ENCODE results near the gene LAMA1.

Gene LAMA1

GRCh38 chr18:6962571-6963451 is 154.8 kb downstream of the LAMA1 start:
- Histone ChIP-seq H3K9ac (ENCODE audit: low read length in 2 of 2) (no peak overlapping the region), H3K36me3 (ENCODE audit: control insufficient read depth in 2 of 2, insufficient read depth in 2 of 2, low read length in 2 of 2) (no peaks in the 10 kb centered on the region), H3K4me3 (ENCODE audit: low read length in 2 of 2) (no peak overlapping the region), H3K9me3 (ENCODE audit: control insufficient read depth in 2 of 2, low read length in 2 of 2) (no peaks in the 10 kb centered on the region), H3K27me3 (ENCODE audit: control insufficient read depth in 1 of 2, insufficient read depth in 2 of 2, low read length in 2 of 2) (no peaks in the 10 kb centered on the region), H3K27ac (ENCODE audit: low read length) (no peak overlapping the region), H3K4me1 (ENCODE audit: control insufficient read depth, insufficient read depth, low read length) (no peaks in the 10 kb centered on the region)

DNA sequence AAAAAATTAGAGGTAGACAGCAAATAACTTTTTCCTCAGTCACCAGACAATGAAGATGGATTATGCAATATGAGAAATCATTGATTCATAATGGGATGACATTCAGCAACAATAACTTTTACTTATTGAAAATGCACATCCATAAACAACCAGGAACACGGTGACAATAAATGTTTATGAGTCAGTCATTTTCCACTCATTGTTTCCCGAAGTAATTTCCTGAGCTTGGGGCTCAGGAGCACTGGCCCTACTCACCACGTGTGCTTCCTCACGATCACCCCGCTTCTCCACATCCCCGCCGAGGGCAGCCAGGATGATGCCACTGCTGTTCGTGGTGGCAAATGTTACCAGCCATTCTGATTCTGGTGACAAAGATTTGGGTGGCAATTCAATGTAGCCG is 156.3 kb downstream of the LAMA1 start:
- Histone ChIP-seq H3K4me3 (ENCODE audit: low read length in 2 of 2) (no peak overlapping the region), H3K4me1 (ENCODE audit: control insufficient read depth, insufficient read depth, low read length) (no peaks in the 10 kb centered on the region), H3K9me3 (ENCODE audit: control insufficient read depth in 2 of 2, low read length in 2 of 2) (no peaks in the 10 kb centered on the region), H3K27me3 (ENCODE audit: control insufficient read depth in 1 of 2, insufficient read depth in 2 of 2, low read length in 2 of 2) (no peaks in the 10 kb centered on the region), H3K9ac (ENCODE audit: low read length in 2 of 2) (no peak overlapping the region), H3K36me3 (ENCODE audit: control insufficient read depth in 2 of 2, insufficient read depth in 2 of 2, low read length in 2 of 2) (no peaks in the 10 kb centered on the region), H3K27ac (ENCODE audit: low read length) (no peak overlapping the region)

DNA sequence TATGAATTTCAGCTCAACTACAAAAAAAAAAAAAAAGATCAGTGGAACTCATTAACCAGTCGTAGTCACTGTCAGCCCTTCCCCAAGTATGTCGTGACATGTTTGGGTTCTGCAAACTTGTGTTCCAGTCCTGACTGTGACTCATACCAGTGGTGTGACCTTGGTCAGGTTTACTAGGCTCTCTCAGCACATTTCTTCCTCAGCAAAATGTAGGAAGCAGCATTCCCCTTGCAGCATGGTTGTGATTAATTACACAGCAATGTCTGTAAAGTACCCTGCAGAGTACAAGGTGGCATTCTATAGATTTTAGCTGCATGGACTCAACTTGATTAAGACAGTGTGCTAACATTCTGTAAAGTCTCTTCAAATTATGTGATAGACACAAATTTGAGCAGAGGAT is 156.9 kb downstream of the LAMA1 start:
- no peaks in the 10 kb centered on the region for H3K27me3 ChIP-seq (ENCODE audit: control insufficient read depth in 1 of 2, insufficient read depth in 2 of 2, low read length in 2 of 2)
- no peaks in the 10 kb centered on the region for H3K9me3 ChIP-seq (ENCODE audit: control insufficient read depth in 2 of 2, low read length in 2 of 2)
- H3K9ac ChIP-seq (ENCODE audit: low read length in 2 of 2) = no peak overlapping the region
- no peaks in the 10 kb centered on the region for H3K36me3 ChIP-seq (ENCODE audit: control insufficient read depth in 2 of 2, insufficient read depth in 2 of 2, low read length in 2 of 2)
- no peaks in the 10 kb centered on the region for H3K4me1 ChIP-seq (ENCODE audit: control insufficient read depth, insufficient read depth, low read length)
- H3K4me3 ChIP-seq (ENCODE audit: low read length in 2 of 2) = no peak overlapping the region
- no peak overlapping the region for H3K27ac ChIP-seq (ENCODE audit: low read length)

GRCh38 chr18:6960124-6960523 is 157.5 kb downstream of the LAMA1 start:
- Histone ChIP-seq H3K27me3 (ENCODE audit: control insufficient read depth in 1 of 2, insufficient read depth in 2 of 2, low read length in 2 of 2) (no peaks in the 10 kb centered on the region), H3K4me3 (ENCODE audit: low read length in 2 of 2) (no peak overlapping the region), H3K9me3 (ENCODE audit: control insufficient read depth in 2 of 2, low read length in 2 of 2) (no peaks in the 10 kb centered on the region), H3K36me3 (ENCODE audit: control insufficient read depth in 2 of 2, insufficient read depth in 2 of 2, low read length in 2 of 2) (no peaks in the 10 kb centered on the region), H3K27ac (ENCODE audit: low read length) (no peak overlapping the region), H3K4me1 (ENCODE audit: control insufficient read depth, insufficient read depth, low read length) (no peaks in the 10 kb centered on the region), H3K9ac (ENCODE audit: low read length in 2 of 2) (no peak overlapping the region)

GRCh38 chr18:6959110-6959509 is 158.5 kb downstream of the LAMA1 start:
- H3K27me3 ChIP-seq (ENCODE audit: control insufficient read depth in 1 of 2, insufficient read depth in 2 of 2, low read length in 2 of 2) = no peaks in the 10 kb centered on the region
- H3K4me1 ChIP-seq (ENCODE audit: control insufficient read depth, insufficient read depth, low read length) = no peaks in the 10 kb centered on the region
- no peaks in the 10 kb centered on the region for H3K9me3 ChIP-seq (ENCODE audit: control insufficient read depth in 2 of 2, low read length in 2 of 2)
- no peaks in the 10 kb centered on the region for H3K36me3 ChIP-seq (ENCODE audit: control insufficient read depth in 2 of 2, insufficient read depth in 2 of 2, low read length in 2 of 2)
- no peak overlapping the region for H3K4me3 ChIP-seq (ENCODE audit: low read length in 2 of 2)
- H3K9ac ChIP-seq (ENCODE audit: low read length in 2 of 2) = no peak overlapping the region
- H3K27ac ChIP-seq (ENCODE audit: low read length) = no peak overlapping the region

- no peaks in the 10 kb centered on the region for H3K27me3 ChIP-seq (ENCODE audit: control insufficient read depth in 1 of 2, insufficient read depth in 2 of 2, low read length in 2 of 2)
- no peaks in the 10 kb centered on the region for H3K36me3 ChIP-seq (ENCODE audit: control insufficient read depth in 2 of 2, insufficient read depth in 2 of 2, low read length in 2 of 2)
- H3K4me3 ChIP-seq (ENCODE audit: low read length in 2 of 2) = no peak overlapping the region
- no peaks in the 10 kb centered on the region for H3K9me3 ChIP-seq (ENCODE audit: control insufficient read depth in 2 of 2, low read length in 2 of 2)
- no peak overlapping the region for H3K27ac ChIP-seq (ENCODE audit: low read length)
- no peaks in the 10 kb centered on the region for H3K4me1 ChIP-seq (ENCODE audit: control insufficient read depth, insufficient read depth, low read length)
- H3K9ac ChIP-seq (ENCODE audit: low read length in 2 of 2) = no peak overlapping the region
These were observed 160.6 kb downstream of the LAMA1 start for GRCh38 chr18:6956999-6957398.

DNA sequence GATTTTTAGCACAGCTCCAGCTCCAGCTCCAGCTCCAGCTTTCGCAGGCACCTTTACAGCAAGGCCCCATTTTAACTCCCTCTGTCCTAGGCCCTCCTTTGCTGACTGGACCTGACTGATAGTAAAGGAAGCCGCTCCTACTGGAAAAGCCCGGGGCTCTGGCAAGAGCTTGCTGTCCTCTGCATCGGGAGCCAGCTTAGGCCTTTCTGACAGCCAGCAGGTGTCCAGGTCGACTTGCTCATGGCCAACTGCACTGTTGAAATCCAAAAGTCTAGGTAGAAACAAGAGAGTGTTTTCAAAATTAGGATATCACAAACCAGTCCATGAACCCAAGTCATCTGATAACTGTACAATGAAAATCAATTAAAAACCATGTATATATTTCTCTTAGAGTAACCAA is 161.1 kb downstream of the LAMA1 start:
- H3K27me3 ChIP-seq (ENCODE audit: control insufficient read depth in 1 of 2, insufficient read depth in 2 of 2, low read length in 2 of 2) = no peaks in the 10 kb centered on the region
- no peaks in the 10 kb centered on the region for H3K36me3 ChIP-seq (ENCODE audit: control insufficient read depth in 2 of 2, insufficient read depth in 2 of 2, low read length in 2 of 2)
- H3K9me3 ChIP-seq (ENCODE audit: control insufficient read depth in 2 of 2, low read length in 2 of 2) = no peaks in the 10 kb centered on the region
- H3K9ac ChIP-seq (ENCODE audit: low read length in 2 of 2) = no peak overlapping the region
- H3K4me3 ChIP-seq (ENCODE audit: low read length in 2 of 2) = no peak overlapping the region
- no peaks in the 10 kb centered on the region for H3K4me1 ChIP-seq (ENCODE audit: control insufficient read depth, insufficient read depth, low read length)
- no peak overlapping the region for H3K27ac ChIP-seq (ENCODE audit: low read length)

- no peaks in the 10 kb centered on the region for H3K36me3 ChIP-seq (ENCODE audit: control insufficient read depth in 2 of 2, insufficient read depth in 2 of 2, low read length in 2 of 2)
- H3K4me1 ChIP-seq (ENCODE audit: control insufficient read depth, insufficient read depth, low read length) = no peaks in the 10 kb centered on the region
- no peak overlapping the region for H3K9ac ChIP-seq (ENCODE audit: low read length in 2 of 2)
- no peaks in the 10 kb centered on the region for H3K27me3 ChIP-seq (ENCODE audit: control insufficient read depth in 1 of 2, insufficient read depth in 2 of 2, low read length in 2 of 2)
- no peaks in the 10 kb centered on the region for H3K9me3 ChIP-seq (ENCODE audit: control insufficient read depth in 2 of 2, low read length in 2 of 2)
- no peak overlapping the region for H3K4me3 ChIP-seq (ENCODE audit: low read length in 2 of 2)
- H3K27ac ChIP-seq (ENCODE audit: low read length) = no peak overlapping the region
These were observed 162.3 kb downstream of the LAMA1 start for GRCh38 chr18:6955304-6955703.

- Histone ChIP-seq H3K36me3 (ENCODE audit: control insufficient read depth in 2 of 2, insufficient read depth in 2 of 2, low read length in 2 of 2) (no peaks in the 10 kb centered on the region), H3K4me3 (ENCODE audit: low read length in 2 of 2) (no peak overlapping the region), H3K4me1 (ENCODE audit: control insufficient read depth, insufficient read depth, low read length) (no peaks in the 10 kb centered on the region), H3K9me3 (ENCODE audit: control insufficient read depth in 2 of 2, low read length in 2 of 2) (no peaks in the 10 kb centered on the region), H3K27me3 (ENCODE audit: control insufficient read depth in 1 of 2, insufficient read depth in 2 of 2, low read length in 2 of 2) (no peaks in the 10 kb centered on the region), H3K27ac (ENCODE audit: low read length) (no peak overlapping the region), H3K9ac (ENCODE audit: low read length in 2 of 2) (no peak overlapping the region)
These were observed 163.1 kb downstream of the LAMA1 start for GRCh38 chr18:6954501-6954900.

GRCh38 chr18:6951336-6952090 is 166.1 kb downstream of the LAMA1 start:
- Histone ChIP-seq H3K27ac (ENCODE audit: low read length) (no peak overlapping the region), H3K4me3 (ENCODE audit: low read length in 2 of 2) (no peak overlapping the region), H3K36me3 (ENCODE audit: control insufficient read depth in 2 of 2, insufficient read depth in 2 of 2, low read length in 2 of 2) (no peaks in the 10 kb centered on the region), H3K9ac (ENCODE audit: low read length in 2 of 2) (no peak overlapping the region), H3K4me1 (ENCODE audit: control insufficient read depth, insufficient read depth, low read length) (no peaks in the 10 kb centered on the region), H3K27me3 (ENCODE audit: control insufficient read depth in 1 of 2, insufficient read depth in 2 of 2, low read length in 2 of 2) (peaks cover 0 to 2% of the 10 kb centered on the region in 2 donors), H3K9me3 (ENCODE audit: control insufficient read depth in 2 of 2, low read length in 2 of 2) (no peaks in the 10 kb centered on the region)

DNA sequence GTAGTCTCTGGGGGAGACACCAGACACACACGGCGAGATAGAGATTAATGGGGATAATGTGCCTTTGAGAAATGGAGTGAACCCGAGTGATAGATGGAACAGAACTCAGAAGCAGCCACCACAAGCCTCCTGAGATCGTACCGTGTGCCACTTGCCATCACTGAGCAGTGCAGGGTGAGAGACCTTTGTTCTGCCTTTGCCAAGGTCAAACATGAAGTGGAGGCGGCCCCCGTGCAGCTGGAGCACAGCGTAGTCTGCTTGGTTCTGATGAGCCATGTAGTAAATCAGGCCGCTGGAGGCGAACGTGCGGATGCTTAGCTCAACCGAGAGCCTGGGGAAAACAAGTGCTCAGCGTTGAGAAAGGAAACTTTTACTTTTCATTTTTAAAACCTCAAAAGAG is 167.0 kb downstream of the LAMA1 start:
- H3K9me3 ChIP-seq (ENCODE audit: control insufficient read depth in 2 of 2, low read length in 2 of 2) = no peaks in the 10 kb centered on the region
- H3K4me3 ChIP-seq (ENCODE audit: low read length in 2 of 2) = no peak overlapping the region
- H3K27me3 ChIP-seq (ENCODE audit: control insufficient read depth in 1 of 2, insufficient read depth in 2 of 2, low read length in 2 of 2) = peaks cover 0 to 2% of the 10 kb centered on the region in 2 donors
- H3K36me3 ChIP-seq (ENCODE audit: control insufficient read depth in 2 of 2, insufficient read depth in 2 of 2, low read length in 2 of 2) = no peaks in the 10 kb centered on the region
- H3K9ac ChIP-seq (ENCODE audit: low read length in 2 of 2) = no peak overlapping the region
- H3K4me1 ChIP-seq (ENCODE audit: control insufficient read depth, insufficient read depth, low read length) = no peaks in the 10 kb centered on the region
- no peak overlapping the region for H3K27ac ChIP-seq (ENCODE audit: low read length)
